OCI-LY3 (cell line): Measurements from ENCODE around the gene NKAIN2.

ENCODE experiments used
- EZH2phosphoT487 ChIP-seq: fragments of 200-600 bp; shearing (Covaris generic); IDR thresholded peaks from 2 replicates; pipeline ENCODE4 v1.6.1; 2018; ENCODE audit warnings: antibody characterized with exemption, mixed run types, low read depth
- TF ChIP-seq, protein P1 (sequence below): fragments of 200-600, 300-600 bp; sonication (generic); IDR thresholded peaks from 2 replicates; pipeline ENCODE4 v1.5.1; 2014; ENCODE audit warnings: antibody characterized with exemption, low read length, low read depth

DNA sequence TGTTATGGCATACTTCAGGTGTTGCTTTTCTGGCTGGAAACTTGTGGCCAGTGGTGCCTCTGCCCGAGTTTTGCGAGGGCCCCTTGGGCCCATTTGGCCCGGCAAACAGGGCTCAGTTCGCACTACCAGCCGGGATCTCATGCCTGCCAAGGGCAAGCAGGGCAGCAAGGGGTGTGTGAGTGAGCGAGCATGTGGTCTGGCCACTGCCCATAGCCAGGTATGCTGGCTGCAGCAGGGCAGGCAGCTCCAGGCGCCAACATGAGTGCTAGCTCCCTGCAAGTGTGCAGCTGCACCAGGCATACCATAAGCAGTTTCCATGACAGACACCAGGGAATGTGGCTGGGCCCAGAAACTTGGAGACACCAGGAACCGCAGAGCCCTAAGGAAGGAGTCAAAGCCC, 389.5 kb downstream of the NKAIN2 start:
- TF ChIP-seq, protein P1, sequence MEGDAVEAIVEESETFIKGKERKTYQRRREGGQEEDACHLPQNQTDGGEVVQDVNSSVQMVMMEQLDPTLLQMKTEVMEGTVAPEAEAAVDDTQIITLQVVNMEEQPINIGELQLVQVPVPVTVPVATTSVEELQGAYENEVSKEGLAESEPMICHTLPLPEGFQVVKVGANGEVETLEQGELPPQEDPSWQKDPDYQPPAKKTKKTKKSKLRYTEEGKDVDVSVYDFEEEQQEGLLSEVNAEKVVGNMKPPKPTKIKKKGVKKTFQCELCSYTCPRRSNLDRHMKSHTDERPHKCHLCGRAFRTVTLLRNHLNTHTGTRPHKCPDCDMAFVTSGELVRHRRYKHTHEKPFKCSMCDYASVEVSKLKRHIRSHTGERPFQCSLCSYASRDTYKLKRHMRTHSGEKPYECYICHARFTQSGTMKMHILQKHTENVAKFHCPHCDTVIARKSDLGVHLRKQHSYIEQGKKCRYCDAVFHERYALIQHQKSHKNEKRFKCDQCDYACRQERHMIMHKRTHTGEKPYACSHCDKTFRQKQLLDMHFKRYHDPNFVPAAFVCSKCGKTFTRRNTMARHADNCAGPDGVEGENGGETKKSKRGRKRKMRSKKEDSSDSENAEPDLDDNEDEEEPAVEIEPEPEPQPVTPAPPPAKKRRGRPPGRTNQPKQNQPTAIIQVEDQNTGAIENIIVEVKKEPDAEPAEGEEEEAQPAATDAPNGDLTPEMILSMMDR: no peak
- TF ChIP-seq EZH2phosphoT487: no peak
